H9 (cell line): Measurements from ENCODE around the gene LHPP. TPM values are rescaled to one million over a fixed set of nuclear protein-coding genes. Genes with fewer than 3 reads are reported as not detected.

Source experiments
- DNase-seq: peaks from one replicate; pipeline ENCODE4 v3.0.0-alpha.2; 2017
- H2AFZ ChIP-seq: one replicate; pipeline ENCODE4 v1.6.1; 2013; ENCODE audit warnings: mild to moderate bottlenecking, low read length, control low read depth, moderate library complexity
- H2AK5ac ChIP-seq: 2 replicates; pipeline ENCODE4 v1.6.1; 2013; ENCODE audit warnings: low read length, control low read depth, mixed read lengths; ENCODE audit not compliant: insufficient read length
- H2BK120ac ChIP-seq: one replicate; pipeline ENCODE4 v1.6.1; 2013; ENCODE audit warnings: low read depth, mild to moderate bottlenecking, low read length, control low read depth, inconsistent platforms; ENCODE audit not compliant: poor library complexity, severe bottlenecking
- H2BK12ac ChIP-seq: 2 replicates; pipeline ENCODE4 v1.6.1; 2013; ENCODE audit warnings: low read length, control low read depth, mixed read lengths, low read depth; ENCODE audit not compliant: insufficient read length
- H2BK15ac ChIP-seq: 2 replicates; pipeline ENCODE4 v1.6.1; 2013; ENCODE audit warnings: low read depth, low read length, control low read depth
- H2BK20ac ChIP-seq: one replicate; pipeline ENCODE4 v1.6.1; 2013; ENCODE audit warnings: low read depth, mild to moderate bottlenecking, low read length, control low read depth, inconsistent platforms; ENCODE audit not compliant: poor library complexity, severe bottlenecking
- H2BK5ac ChIP-seq: 2 replicates; pipeline ENCODE4 v1.6.1; 2013; ENCODE audit warnings: low read length, control low read depth, mixed read lengths; ENCODE audit not compliant: insufficient read length
- H3K14ac ChIP-seq: 2 replicates; pipeline ENCODE4 v1.6.1; 2013; ENCODE audit warnings: low read length, control low read depth; ENCODE audit not compliant: insufficient read depth
- H3K18ac ChIP-seq: 2 replicates; pipeline ENCODE4 v1.6.1; 2013; ENCODE audit warnings: low read depth, mild to moderate bottlenecking, mixed read lengths, low read length, control low read depth; ENCODE audit not compliant: insufficient read length
- H3K23ac ChIP-seq: 2 replicates; pipeline ENCODE4 v1.6.1; 2013; ENCODE audit warnings: low read length, control low read depth, mixed read lengths, low read depth; ENCODE audit not compliant: insufficient read length
- H3K23me2 ChIP-seq: 2 replicates; pipeline ENCODE4 v1.6.1; 2013; ENCODE audit warnings: low read depth, mild to moderate bottlenecking, mixed read lengths, low read length, control low read depth; ENCODE audit not compliant: insufficient read length, poor library complexity, severe bottlenecking
- H3K27ac ChIP-seq: 2 replicates; pipeline ENCODE4 v1.5.1; 2013; ENCODE audit warnings: low read length, control low read depth, mixed read lengths, low read depth; ENCODE audit not compliant: insufficient read length
- H3K27me3 ChIP-seq: 2 replicates; pipeline ENCODE4 v1.6.1; 2013; ENCODE audit warnings: low read length, control low read depth, inconsistent platforms; ENCODE audit not compliant: insufficient read depth
- H3K4ac ChIP-seq: 2 replicates; pipeline ENCODE4 v1.6.1; 2013; ENCODE audit warnings: low read depth, mild to moderate bottlenecking, control low read depth, inconsistent platforms, low read length, moderate library complexity
- H3K4me1 ChIP-seq: 2 replicates; pipeline ENCODE4 v1.6.1; 2013; ENCODE audit warnings: low read length, control low read depth, inconsistent platforms; ENCODE audit not compliant: insufficient read depth
- H3K4me2 ChIP-seq: 2 replicates; pipeline ENCODE4 v1.6.1; 2013; ENCODE audit warnings: low read length, control low read depth, mixed read lengths; ENCODE audit not compliant: insufficient read length, insufficient read depth
- H3K56ac ChIP-seq: 2 replicates; pipeline ENCODE4 v1.6.1; 2013; ENCODE audit warnings: low read depth, mild to moderate bottlenecking, mixed read lengths, low read length, control low read depth; ENCODE audit not compliant: insufficient read length
- H3K79me1 ChIP-seq: 2 replicates; pipeline ENCODE4 v1.6.1; 2013; ENCODE audit warnings: low read depth, mild to moderate bottlenecking, moderate library complexity, low read length, control low read depth, inconsistent platforms; ENCODE audit not compliant: insufficient read depth, poor library complexity, severe bottlenecking
- H3K79me2 ChIP-seq: 2 replicates; pipeline ENCODE4 v1.6.1; 2013; ENCODE audit warnings: low read length, control low read depth, inconsistent platforms; ENCODE audit not compliant: insufficient read depth
- H3K9ac ChIP-seq: 2 replicates; pipeline ENCODE4 v1.6.1; 2013; ENCODE audit warnings: low read length, control low read depth, mixed read lengths; ENCODE audit not compliant: insufficient read length; ENCODE audit errors: extremely low read depth
- H3K9me3 ChIP-seq: one replicate; pipeline ENCODE4 v1.6.1; 2013; ENCODE audit warnings: low read depth, low read length, inconsistent platforms; ENCODE audit not compliant: control insufficient read depth
- H3T11ph ChIP-seq: one replicate; pipeline ENCODE4 v1.6.1; 2013; ENCODE audit warnings: mild to moderate bottlenecking, low read length, control low read depth, inconsistent platforms
- H4K20me1 ChIP-seq: one replicate; pipeline ENCODE4 v1.6.1; 2013; ENCODE audit not compliant: control insufficient read depth, insufficient read length, insufficient read depth
- H4K5ac ChIP-seq: 2 replicates; pipeline ENCODE4 v1.6.1; 2013; ENCODE audit warnings: low read depth, mild to moderate bottlenecking, mixed read lengths, low read length, control low read depth; ENCODE audit not compliant: insufficient read length
- H4K8ac ChIP-seq: replicated peaks from 2 replicates; pipeline ENCODE4 v1.6.1; 2013; ENCODE audit warnings: low read length, control low read depth, mixed read lengths, low read depth; ENCODE audit not compliant: insufficient read length
- H4K91ac ChIP-seq: 2 replicates; pipeline ENCODE4 v1.6.1; 2013; ENCODE audit warnings: low read depth, mild to moderate bottlenecking, moderate library complexity, mixed read lengths, low read length, control low read depth; ENCODE audit not compliant: insufficient read length
- H3K27ac Mint-ChIP-seq, 3 experiments: 2 replicates in 2 of 3; 3 replicates in 1 of 3; pipeline ENCODE4 v1.8.0; 2020 to 2021; ENCODE audit warnings: mixed read lengths in 3 of 3, mild to moderate bottlenecking in 1 of 3, moderate library complexity in 1 of 3
- H3K27me3 Mint-ChIP-seq: 2 replicates; pipeline ENCODE4 v1.8.0; 2021; ENCODE audit warnings: low read depth, mild to moderate bottlenecking, moderate library complexity, mixed read lengths
- H3K36me3 Mint-ChIP-seq, 3 experiments: 2 replicates in 2 of 3; 3 replicates in 1 of 3; pipeline ENCODE4 v1.8.0; 2020 to 2021; ENCODE audit warnings: low read depth in 3 of 3, mixed read lengths in 3 of 3; ENCODE audit not compliant: insufficient read depth in 1 of 3
- H3K4me1 Mint-ChIP-seq, 2 experiments: 2 replicates each; pipeline ENCODE4 v1.8.0; 2020; ENCODE audit warnings: mixed read lengths in 2 of 2
- H3K4me3 Mint-ChIP-seq, 2 experiments: 2 replicates in 1 of 2; 3 replicates in 1 of 2; pipeline ENCODE4 v1.8.0; 2020 to 2021; ENCODE audit warnings: mild to moderate bottlenecking in 2 of 2, mixed read lengths in 2 of 2, moderate library complexity in 1 of 2
- H3K9me3 Mint-ChIP-seq, 2 experiments: 2 replicates in 1 of 2; 3 replicates in 1 of 2; pipeline ENCODE4 v1.8.0; 2020; ENCODE audit warnings: mild to moderate bottlenecking in 2 of 2, mixed read lengths in 2 of 2, moderate library complexity in 1 of 2
- CTCF ChIP-seq: fragments of 200-600 bp; sonication (generic); conservative IDR thresholded peaks from 3 replicates; pipeline ENCODE4 v1.8.0; 2021; ENCODE audit warnings: antibody characterized with exemption, mild to moderate bottlenecking
- WGBS: extraction: QIAGEN DNeasy Blood & Tissue Kit; methylation state at CpG from one replicate; pipeline ENCODE4 v1.1.7; 2013; ENCODE audit warnings: missing lambda C conversion rate, low lambda C conversion rate, mixed read lengths; ENCODE audit not compliant: insufficient read length; ENCODE audit errors: extremely low coverage; 5-methylcytosine and 5-hydroxymethylcytosine counted together
- total RNA-seq: library from RNA; stranded (reverse); gene quantifications from 2 replicates; pipeline ENCODE4 v1.2.1, GENCODE V29; 2021

Gene LHPP
- total RNA-seq, 1 experiment from 2014 or later, result 29.6 TPM

- Mint-ChIP-seq H3K27me3 (peaks cover 39% of the 10 kb centered on the region), H3K36me3 (no peaks in the 10 kb centered on the region), H3K9me3 (no peaks in the 10 kb centered on the region), H3K27ac (no peak overlapping the region), H3K4me1 (peaks cover 33 to 39% of the 10 kb centered on the region in 2 experiments), H3K4me3 (no peak overlapping the region)
- peaks cover 9% of the 10 kb centered on the region for H3K23me2 ChIP-seq
- no peak overlapping the region for H2BK15ac ChIP-seq
- no peaks in the 10 kb centered on the region for H3K79me1 ChIP-seq
- DNase-seq, result no peak
- no peak overlapping the region for H2AFZ ChIP-seq
- H3K27me3 ChIP-seq, result no peaks in the 10 kb centered on the region; the same call in 1 of the 2 replicates
- H3K4ac ChIP-seq, result no peak overlapping the region
- no peak overlapping the region for H2BK20ac ChIP-seq
- H3K4me1 ChIP-seq, result peaks cover 4% of the 10 kb centered on the region; the same call in 1 of the 2 replicates
- no peak overlapping the region for H3K4me2 ChIP-seq
- no peak overlapping the region for H3K14ac ChIP-seq
- H4K5ac ChIP-seq, result no peak overlapping the region
- H4K91ac ChIP-seq, result no peak overlapping the region
- no peak overlapping the region for H2BK12ac ChIP-seq
- no peak overlapping the region for H3T11ph ChIP-seq
- WGBS, result no CpG with 5 or more reads among the region's 1 CpG
- no peak for TF ChIP-seq CTCF
- H2BK120ac ChIP-seq, result no peak overlapping the region
- no peak overlapping the region for H3K27ac ChIP-seq
- H3K79me2 ChIP-seq, result no peaks in the 10 kb centered on the region; the same call in 1 of the 2 replicates
- no peak overlapping the region for H3K18ac ChIP-seq
- H4K20me1 ChIP-seq, result no peaks in the 10 kb centered on the region
- H3K9ac ChIP-seq, result no peak overlapping the region
- H3K23ac ChIP-seq, result no peak overlapping the region
- no peak overlapping the region for H2BK5ac ChIP-seq
- no peak overlapping the region for H2AK5ac ChIP-seq
- no peaks in the 10 kb centered on the region for H3K9me3 ChIP-seq
- no peak overlapping the region for H3K56ac ChIP-seq
- H4K8ac ChIP-seq, result no peak overlapping the region
Measured at GRCh38 chr10:124420254-124420653, 41.4 kb upstream of the LHPP start.
